ENCODE results near the gene CHN2. TPM values are rescaled to one million over a fixed set of nuclear protein-coding genes. Genes with fewer than 3 reads are reported as not detected.

The CHN2 gene
- total RNA-seq, 1 donor from 2014 or later = 0.73 TPM

DNA sequence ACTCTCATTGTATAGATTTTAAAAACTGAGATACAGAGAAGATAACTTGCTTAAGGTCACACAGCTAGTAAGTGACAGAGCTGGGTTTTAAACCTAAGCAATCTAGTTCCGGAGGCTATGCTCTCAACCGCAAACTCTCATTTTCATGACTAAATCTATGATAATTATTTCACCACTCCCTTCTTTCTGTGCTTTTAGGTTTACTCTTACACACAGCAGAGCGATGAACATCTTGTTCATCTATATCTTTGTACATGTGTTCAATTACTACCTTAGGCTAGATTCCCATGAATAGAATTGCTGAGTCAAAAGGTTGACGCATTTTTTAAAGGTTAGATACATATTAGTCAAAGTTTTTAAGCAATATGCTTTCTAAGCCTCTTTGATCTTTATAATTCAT lies 154.8 kb downstream of the CHN2 start:
- intact Hi-C loops (cut with micrococcal nuclease) = loop anchor here (10.0 kb wide), 1 partner anchor 135 kb away; no protein-coding TSS in a partner anchor
- H3K27me3 Mint-ChIP-seq (ENCODE audit: low read depth) = peaks cover 15% of the 10 kb centered on the region
- no peak overlapping the region for H3K4me3 Mint-ChIP-seq (ENCODE audit: low read depth)
- no peaks in the 10 kb centered on the region for H3K9me3 Mint-ChIP-seq
- H3K36me3 Mint-ChIP-seq (ENCODE audit: low read depth) = no peaks in the 10 kb centered on the region
- DNase-seq (ENCODE audit: low spot score) = no peak
- no peaks in the 10 kb centered on the region for H3K4me1 Mint-ChIP-seq (ENCODE audit: low read depth)
- H3K27ac Mint-ChIP-seq = no peak overlapping the region

DNA sequence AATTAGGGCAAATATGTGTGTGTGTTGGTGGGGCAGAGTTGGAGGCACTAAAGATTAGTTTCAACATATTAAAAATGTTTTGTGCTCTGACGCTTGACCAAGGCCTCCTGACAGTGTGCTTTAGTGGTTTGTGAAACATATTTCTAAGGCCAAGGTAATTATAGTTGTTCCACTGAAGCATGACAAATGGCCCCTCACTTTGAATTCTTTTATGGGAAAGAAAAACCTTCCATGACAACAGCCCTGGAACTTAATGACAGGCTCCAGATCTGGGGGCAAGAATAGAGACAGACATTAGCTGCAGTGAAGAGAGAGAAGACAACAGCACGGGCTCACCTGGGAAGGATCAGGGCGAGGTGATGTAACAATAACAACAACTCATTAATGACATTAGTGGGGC lies 155.8 kb downstream of the CHN2 start:
- peaks cover 15% of the 10 kb centered on the region for H3K27me3 Mint-ChIP-seq (ENCODE audit: low read depth)
- intact Hi-C loops (cut with micrococcal nuclease) = no loop called here
- H3K36me3 Mint-ChIP-seq (ENCODE audit: low read depth) = no peaks in the 10 kb centered on the region
- no peaks in the 10 kb centered on the region for H3K9me3 Mint-ChIP-seq
- H3K4me1 Mint-ChIP-seq (ENCODE audit: low read depth) = no peaks in the 10 kb centered on the region
- no peak for DNase-seq (ENCODE audit: low spot score)
- H3K4me3 Mint-ChIP-seq (ENCODE audit: low read depth) = no peak overlapping the region
- H3K27ac Mint-ChIP-seq = no peak overlapping the region

GRCh38 chr7:29352041-29352440 lies 157.5 kb downstream of the CHN2 start:
- Mint-ChIP-seq H3K36me3 (ENCODE audit: low read depth) (no peaks in the 10 kb centered on the region), H3K4me3 (ENCODE audit: low read depth) (no peak overlapping the region), H3K4me1 (ENCODE audit: low read depth) (no peaks in the 10 kb centered on the region), H3K9me3 (no peaks in the 10 kb centered on the region), H3K27me3 (ENCODE audit: low read depth) (peaks cover 17% of the 10 kb centered on the region), H3K27ac (no peak overlapping the region)
- DNase-seq (ENCODE audit: low spot score) = no peak
- intact Hi-C loops (cut with micrococcal nuclease) = no loop called here

DNA sequence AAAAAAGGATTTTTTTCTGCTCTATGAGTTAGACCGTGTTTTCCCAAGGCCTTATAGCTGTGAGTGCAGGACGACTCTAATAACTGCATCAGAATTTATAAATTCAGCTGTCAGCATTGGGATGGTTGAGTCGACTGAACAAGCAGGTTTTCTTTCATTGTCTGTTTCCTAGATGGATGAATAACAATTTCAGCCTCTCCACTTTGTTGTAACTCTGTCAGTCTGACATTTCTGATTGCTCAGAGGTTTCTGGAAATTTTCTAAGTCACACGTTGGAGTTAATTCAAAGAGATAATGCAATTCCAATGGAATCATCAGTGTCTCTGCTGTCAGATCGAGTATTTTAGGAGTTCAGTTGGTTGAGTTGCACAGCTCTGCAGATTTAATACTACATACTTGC lies 159.2 kb downstream of the CHN2 start:
- H3K9me3 Mint-ChIP-seq = no peaks in the 10 kb centered on the region
- no peak for DNase-seq (ENCODE audit: low spot score)
- intact Hi-C loops (cut with micrococcal nuclease) = no loop called here
- H3K27ac Mint-ChIP-seq = no peak overlapping the region
- H3K4me3 Mint-ChIP-seq (ENCODE audit: low read depth) = no peak overlapping the region
- no peaks in the 10 kb centered on the region for H3K4me1 Mint-ChIP-seq (ENCODE audit: low read depth)
- peaks cover 11% of the 10 kb centered on the region for H3K27me3 Mint-ChIP-seq (ENCODE audit: low read depth)
- no peaks in the 10 kb centered on the region for H3K36me3 Mint-ChIP-seq (ENCODE audit: low read depth)

GRCh38 chr7:29354340-29354739 lies 159.8 kb downstream of the CHN2 start:
- peaks cover 8% of the 10 kb centered on the region for H3K27me3 Mint-ChIP-seq (ENCODE audit: low read depth)
- H3K9me3 Mint-ChIP-seq = no peaks in the 10 kb centered on the region
- no peak overlapping the region for H3K27ac Mint-ChIP-seq
- no peak overlapping the region for H3K4me3 Mint-ChIP-seq (ENCODE audit: low read depth)
- DNase-seq (ENCODE audit: low spot score) = no peak
- no peaks in the 10 kb centered on the region for H3K36me3 Mint-ChIP-seq (ENCODE audit: low read depth)
- H3K4me1 Mint-ChIP-seq (ENCODE audit: low read depth) = no peaks in the 10 kb centered on the region
- intact Hi-C loops (cut with micrococcal nuclease) = no loop called here

DNA sequence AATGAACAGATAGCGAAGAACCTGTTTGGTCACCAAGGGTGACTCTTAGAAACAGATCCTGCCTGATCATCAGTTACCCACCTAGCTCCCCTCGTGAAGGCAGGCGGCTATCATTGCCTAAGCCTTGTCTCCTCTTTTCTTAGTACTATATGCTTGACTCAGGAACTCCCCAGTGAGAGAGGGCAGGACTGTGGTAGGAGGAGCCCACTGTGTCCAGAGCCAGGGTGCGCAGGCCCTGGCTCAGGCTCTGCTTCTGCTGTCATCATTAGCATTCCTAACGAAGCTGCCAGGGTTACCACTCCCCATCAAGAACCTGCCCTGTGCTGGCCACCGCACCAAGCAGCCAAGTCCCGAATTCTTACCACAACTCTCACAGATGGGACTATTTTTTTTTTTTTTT lies 160.8 kb downstream of the CHN2 start:
- no peaks in the 10 kb centered on the region for H3K4me1 Mint-ChIP-seq (ENCODE audit: low read depth)
- peaks cover 6% of the 10 kb centered on the region for H3K27me3 Mint-ChIP-seq (ENCODE audit: low read depth)
- no peak for DNase-seq (ENCODE audit: low spot score)
- H3K36me3 Mint-ChIP-seq (ENCODE audit: low read depth) = no peaks in the 10 kb centered on the region
- H3K9me3 Mint-ChIP-seq = no peaks in the 10 kb centered on the region
- no peak overlapping the region for H3K4me3 Mint-ChIP-seq (ENCODE audit: low read depth)
- intact Hi-C loops (cut with micrococcal nuclease) = no loop called here
- no peak overlapping the region for H3K27ac Mint-ChIP-seq

DNA sequence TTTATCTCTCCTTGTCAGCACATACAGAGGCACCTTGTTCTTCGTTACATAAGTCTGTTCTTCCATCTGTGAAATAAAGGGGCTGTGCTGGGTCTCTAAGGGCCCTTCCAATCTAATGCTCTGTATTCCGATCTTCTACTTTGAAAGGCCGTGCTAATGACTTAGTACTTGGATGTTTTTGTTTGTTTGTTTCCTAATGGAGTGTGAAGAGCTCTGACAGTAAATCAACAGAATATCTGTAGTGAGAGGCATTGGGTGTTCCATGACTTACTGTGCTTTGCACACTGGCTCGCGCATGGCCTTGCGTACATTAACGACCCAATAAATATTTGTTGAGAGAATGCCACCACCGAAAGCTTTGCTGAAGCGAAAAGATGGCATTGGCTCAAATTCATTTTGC lies 162.1 kb downstream of the CHN2 start:
- Mint-ChIP-seq H3K9me3 (no peaks in the 10 kb centered on the region), H3K4me3 (ENCODE audit: low read depth) (no peak overlapping the region), H3K4me1 (ENCODE audit: low read depth) (no peaks in the 10 kb centered on the region), H3K36me3 (ENCODE audit: low read depth) (no peaks in the 10 kb centered on the region), H3K27ac (no peak overlapping the region), H3K27me3 (ENCODE audit: low read depth) (peaks cover 6% of the 10 kb centered on the region)
- DNase-seq (ENCODE audit: low spot score) = no peak
- intact Hi-C loops (cut with micrococcal nuclease) = no loop called here

- H3K27me3 Mint-ChIP-seq (ENCODE audit: low read depth) = peaks cover 9% of the 10 kb centered on the region
- no peak overlapping the region for H3K4me3 Mint-ChIP-seq (ENCODE audit: low read depth)
- H3K36me3 Mint-ChIP-seq (ENCODE audit: low read depth) = no peaks in the 10 kb centered on the region
- intact Hi-C loops (cut with micrococcal nuclease) = no loop called here
- H3K27ac Mint-ChIP-seq = no peak overlapping the region
- no peak for DNase-seq (ENCODE audit: low spot score)
- H3K4me1 Mint-ChIP-seq (ENCODE audit: low read depth) = no peaks in the 10 kb centered on the region
- H3K9me3 Mint-ChIP-seq = no peaks in the 10 kb centered on the region
Observed at GRCh38 chr7:29359482-29360093, 165.0 kb downstream of the CHN2 start.

DNA sequence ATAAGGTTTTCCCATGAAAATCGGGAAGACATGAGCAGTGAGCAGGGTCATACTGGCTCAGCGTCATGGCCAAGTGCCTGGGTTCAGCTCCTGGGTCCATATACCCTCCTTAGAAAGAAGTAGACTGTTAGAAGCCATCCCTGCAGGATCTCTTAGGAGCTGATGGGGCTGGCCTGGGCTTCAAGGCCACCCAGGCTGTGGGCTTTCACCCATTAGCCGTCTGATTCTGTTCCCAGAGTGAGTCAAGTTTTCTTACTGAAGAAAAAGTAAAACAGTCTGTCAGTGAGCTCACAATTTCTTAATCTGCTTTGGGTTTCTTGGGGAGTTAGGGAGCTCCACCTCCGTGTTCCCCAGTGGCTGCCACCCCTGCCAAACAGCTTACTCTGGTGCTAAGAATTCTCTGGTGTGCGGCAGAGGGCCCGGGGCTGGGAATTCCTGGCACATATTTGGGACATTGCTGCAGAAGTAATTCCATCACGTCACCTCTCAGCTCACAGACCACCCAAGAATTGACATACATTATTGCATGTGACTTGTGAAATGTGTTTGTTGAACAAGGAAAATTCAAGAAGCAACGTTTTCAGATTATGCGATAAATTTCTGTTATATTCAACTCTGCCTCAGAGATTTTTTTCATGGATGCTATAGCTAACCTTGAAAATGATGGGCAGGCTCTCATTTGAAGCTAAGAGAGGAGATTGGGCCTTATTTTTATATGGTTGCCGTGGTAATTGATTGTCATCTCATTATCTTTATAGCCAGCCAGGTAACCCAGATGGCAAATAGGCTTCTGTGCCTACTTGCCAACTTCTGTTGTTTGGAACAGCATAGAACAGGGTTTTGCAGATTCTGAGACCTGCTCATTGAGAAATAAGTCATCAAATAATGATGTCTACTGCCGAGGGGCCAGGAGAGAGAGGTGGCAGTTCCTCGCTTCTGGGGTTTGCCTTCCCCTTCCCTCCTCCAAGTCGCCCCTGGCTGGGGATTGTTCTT lies 166.4 kb downstream of the CHN2 start:
- Mint-ChIP-seq H3K4me1 (ENCODE audit: low read depth) (no peaks in the 10 kb centered on the region), H3K9me3 (no peaks in the 10 kb centered on the region)
- intact Hi-C loops (cut with micrococcal nuclease) = no loop called here

DNA sequence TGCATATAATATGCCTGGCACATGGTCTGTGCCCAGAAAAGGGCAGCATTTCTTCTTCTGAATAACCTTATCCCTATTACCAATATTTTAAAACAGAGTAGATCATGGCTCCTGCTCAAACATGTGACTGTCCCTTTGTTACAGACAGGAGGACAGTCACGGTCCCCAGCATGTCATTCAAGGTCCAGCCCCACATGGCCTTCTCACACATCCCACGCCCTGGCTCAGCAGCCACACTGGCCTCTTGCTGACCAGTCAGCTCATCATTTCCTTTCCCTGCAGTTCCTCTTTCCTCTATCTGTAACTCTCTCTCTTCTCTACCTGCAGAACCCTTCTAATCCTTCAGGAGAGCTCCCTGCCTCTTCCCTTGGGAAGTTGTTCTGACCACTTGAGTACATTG lies 167.8 kb downstream of the CHN2 start:
- Mint-ChIP-seq H3K36me3 (ENCODE audit: low read depth) (no peaks in the 10 kb centered on the region), H3K9me3 (no peaks in the 10 kb centered on the region), H3K4me1 (ENCODE audit: low read depth) (no peaks in the 10 kb centered on the region), H3K4me3 (ENCODE audit: low read depth) (no peak overlapping the region), H3K27me3 (ENCODE audit: low read depth) (peaks cover 7% of the 10 kb centered on the region), H3K27ac (no peak overlapping the region)
- no peak for DNase-seq (ENCODE audit: low spot score)
- intact Hi-C loops (cut with micrococcal nuclease) = no loop called here

More for the DNA sequence above, 166.4 kb downstream of the CHN2 start:
- Mint-ChIP-seq H3K36me3 (ENCODE audit: low read depth) (no peaks in the 10 kb centered on the region), H3K27me3 (ENCODE audit: low read depth) (peaks cover 9% of the 10 kb centered on the region), H3K27ac (no peak overlapping the region), H3K4me3 (ENCODE audit: low read depth) (no peak overlapping the region)
- DNase-seq (ENCODE audit: low spot score) = no peak

GRCh38 chr7:29363636-29364425 lies 169.3 kb downstream of the CHN2 start:
- Mint-ChIP-seq H3K36me3 (ENCODE audit: low read depth) (no peaks in the 10 kb centered on the region), H3K27ac (no peak overlapping the region), H3K9me3 (no peaks in the 10 kb centered on the region), H3K4me1 (ENCODE audit: low read depth) (no peaks in the 10 kb centered on the region), H3K27me3 (ENCODE audit: low read depth) (peaks cover 6% of the 10 kb centered on the region), H3K4me3 (ENCODE audit: low read depth) (no peak overlapping the region)
- intact Hi-C loops (cut with micrococcal nuclease) = no loop called here
- DNase-seq (ENCODE audit: low spot score) = no peak

GRCh38 chr7:29364661-29365060 lies 170.1 kb downstream of the CHN2 start:
- no peaks in the 10 kb centered on the region for H3K9me3 Mint-ChIP-seq
- no peak overlapping the region for H3K4me3 Mint-ChIP-seq (ENCODE audit: low read depth)
- no peaks in the 10 kb centered on the region for H3K4me1 Mint-ChIP-seq (ENCODE audit: low read depth)
- H3K27ac Mint-ChIP-seq = no peak overlapping the region
- DNase-seq (ENCODE audit: low spot score) = no peak
- no peaks in the 10 kb centered on the region for H3K36me3 Mint-ChIP-seq (ENCODE audit: low read depth)
- intact Hi-C loops (cut with micrococcal nuclease) = no loop called here
- H3K27me3 Mint-ChIP-seq (ENCODE audit: low read depth) = peaks cover 6% of the 10 kb centered on the region

DNA sequence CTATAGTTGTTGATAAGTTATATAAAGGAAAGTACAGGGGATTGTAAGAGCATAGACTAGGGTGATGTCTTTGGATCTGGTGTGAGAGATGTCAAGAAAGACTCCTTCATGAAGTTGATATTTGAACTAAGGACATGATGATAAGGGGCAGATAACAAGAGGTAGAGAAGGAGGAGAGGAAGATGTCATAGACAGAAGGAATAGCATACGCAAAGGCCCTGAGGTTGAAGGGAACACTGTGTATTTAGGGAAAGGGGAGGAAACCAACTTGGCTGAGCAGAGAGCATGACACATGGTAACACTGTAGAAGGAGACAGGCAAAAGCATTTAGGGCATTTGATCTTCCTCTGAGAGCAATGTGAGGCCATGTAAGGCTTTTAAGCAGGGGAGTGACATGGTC lies 170.8 kb downstream of the CHN2 start:
- H3K4me1 Mint-ChIP-seq (ENCODE audit: low read depth) = no peaks in the 10 kb centered on the region
- H3K36me3 Mint-ChIP-seq (ENCODE audit: low read depth) = no peaks in the 10 kb centered on the region
- H3K27ac Mint-ChIP-seq = no peak overlapping the region
- H3K9me3 Mint-ChIP-seq = no peaks in the 10 kb centered on the region
- intact Hi-C loops (cut with micrococcal nuclease) = no loop called here
- DNase-seq (ENCODE audit: low spot score) = no peak
- H3K4me3 Mint-ChIP-seq (ENCODE audit: low read depth) = no peak overlapping the region
- H3K27me3 Mint-ChIP-seq (ENCODE audit: low read depth) = peaks cover 7% of the 10 kb centered on the region
